Prostate gland (tissue), 2 donors: Measurements from ENCODE around the gene ZMYND8.

Source experiments
- POLR2A ChIP-seq: fragments of 450-650 bp; IDR thresholded peaks from one replicate; pipeline ENCODE4 v1.6.1; 2016; ENCODE audit warnings: antibody characterized with exemption, mild to moderate bottlenecking
- POLR2AphosphoS5 ChIP-seq: sonication (generic); formaldehyde crosslinking; IDR thresholded peaks from one replicate; pipeline ENCODE4 v1.6.1; 2017; ENCODE audit warnings: antibody characterized with exemption
- TF ChIP-seq, protein P1 (sequence below), 4 experiments: fragments of 200-600 bp in 2 of 4; fragments of 450-650 bp in 2 of 4; sonication (generic) in 2 of 4; IDR thresholded peaks; 1 replicate in 3 of 4; 2 replicates in 1 of 4; pipeline ENCODE4 v1.5.1; 2016 to 2019; ENCODE audit warnings: antibody characterized with exemption in 4 of 4, mild to moderate bottlenecking in 2 of 4, moderate library complexity in 2 of 4

DNA sequence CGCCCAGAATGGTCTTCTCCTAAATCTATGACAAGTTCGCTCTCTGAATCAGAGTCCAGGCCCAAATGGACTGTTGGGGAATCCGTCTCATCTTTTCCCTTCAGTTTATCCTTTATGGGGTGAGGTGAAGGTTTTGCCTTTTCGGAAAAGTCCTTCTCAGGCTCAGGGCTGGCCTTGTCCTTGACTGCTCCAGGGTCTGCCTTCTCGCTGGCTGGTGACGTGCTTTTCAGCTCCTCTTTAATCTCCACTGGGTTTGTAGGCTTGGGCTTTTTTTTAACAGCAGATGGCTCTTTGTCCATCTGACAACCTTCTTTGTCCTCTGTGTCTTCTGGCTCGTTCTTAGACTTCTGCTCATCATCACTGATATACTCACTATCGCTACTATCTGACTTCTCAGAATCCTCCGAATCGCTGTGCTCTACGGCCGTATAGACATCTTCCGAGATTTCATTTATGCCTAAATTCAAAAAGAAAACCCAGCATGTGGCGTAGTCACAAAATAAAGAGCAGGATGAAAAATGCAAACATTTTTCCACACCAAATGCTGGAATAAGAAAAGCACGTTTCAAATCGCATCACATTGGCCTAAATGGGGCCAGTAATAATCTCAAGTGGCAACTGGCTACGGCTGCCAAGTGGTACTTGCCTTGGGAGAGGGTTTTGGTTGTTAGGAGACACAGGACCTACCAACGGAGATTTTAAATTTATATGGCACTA, 110.3 kb downstream of the ZMYND8 start:
- TF ChIP-seq, protein P1, sequence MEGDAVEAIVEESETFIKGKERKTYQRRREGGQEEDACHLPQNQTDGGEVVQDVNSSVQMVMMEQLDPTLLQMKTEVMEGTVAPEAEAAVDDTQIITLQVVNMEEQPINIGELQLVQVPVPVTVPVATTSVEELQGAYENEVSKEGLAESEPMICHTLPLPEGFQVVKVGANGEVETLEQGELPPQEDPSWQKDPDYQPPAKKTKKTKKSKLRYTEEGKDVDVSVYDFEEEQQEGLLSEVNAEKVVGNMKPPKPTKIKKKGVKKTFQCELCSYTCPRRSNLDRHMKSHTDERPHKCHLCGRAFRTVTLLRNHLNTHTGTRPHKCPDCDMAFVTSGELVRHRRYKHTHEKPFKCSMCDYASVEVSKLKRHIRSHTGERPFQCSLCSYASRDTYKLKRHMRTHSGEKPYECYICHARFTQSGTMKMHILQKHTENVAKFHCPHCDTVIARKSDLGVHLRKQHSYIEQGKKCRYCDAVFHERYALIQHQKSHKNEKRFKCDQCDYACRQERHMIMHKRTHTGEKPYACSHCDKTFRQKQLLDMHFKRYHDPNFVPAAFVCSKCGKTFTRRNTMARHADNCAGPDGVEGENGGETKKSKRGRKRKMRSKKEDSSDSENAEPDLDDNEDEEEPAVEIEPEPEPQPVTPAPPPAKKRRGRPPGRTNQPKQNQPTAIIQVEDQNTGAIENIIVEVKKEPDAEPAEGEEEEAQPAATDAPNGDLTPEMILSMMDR (IDR thresholded peaks at IDR 0.05) = no peak
- TF ChIP-seq POLR2A (no peak), POLR2AphosphoS5 (no peak)
